Thyroid gland (tissue), 4 donors: ENCODE data around the gene GORASP2. TPM values are rescaled to one million over a fixed set of nuclear protein-coding genes. Genes with fewer than 3 reads are reported as not detected.

Experiments
- DNase-seq, 2 donors: peaks; one replicate each; pipeline ENCODE4 v3.0.0-alpha.2; 2019
- H3K27ac ChIP-seq, 3 donors: fragments of 200-600 bp; sonication (generic); 1 replicate in 2 of 3; 2 replicates in 1 of 3; pipeline ENCODE4 v1.5.1; 2016 to 2019; ENCODE audit warnings: mild to moderate bottlenecking in 1 of 3, moderate library complexity in 1 of 3
- H3K27me3 ChIP-seq: fragments of 200-600 bp; sonication (generic); one replicate; pipeline ENCODE4 v1.5.1; 2019
- H3K36me3 ChIP-seq, 2 donors: fragments of 200-600 bp; sonication (generic); one replicate each; pipeline ENCODE4 v1.5.1; 2016 to 2019
- H3K4me1 ChIP-seq, 2 donors: fragments of 200-600 bp; sonication (generic); one replicate each; pipeline ENCODE4 v1.5.1; 2017 to 2019
- H3K4me3 ChIP-seq, 3 donors: fragments of 200-600 bp; sonication (generic); replicated peaks in 1 of 3; 1 replicate in 2 of 3; 2 replicates in 1 of 3; pipeline ENCODE4 v1.5.1; 2016; ENCODE audit warnings: mild to moderate bottlenecking in 1 of 3
- H3K9me3 ChIP-seq: fragments of 200-600 bp; sonication (generic); one replicate; pipeline ENCODE4 v1.5.1; 2017
- POLR2A ChIP-seq, 2 donors: fragments of 450-650 bp; IDR thresholded peaks; one replicate each; pipeline ENCODE4 v1.6.1; 2017; ENCODE audit warnings: antibody characterized with exemption in 2 of 2, mild to moderate bottlenecking in 2 of 2, moderate library complexity in 1 of 2
- WGBS, 2 donors: methylation state at CpG; one replicate each; pipeline ENCODE4 v1.1.5; 2017; 5-methylcytosine and 5-hydroxymethylcytosine counted together
- intact Hi-C: fragments of 100-400 bp; cut with DNase I; formaldehyde crosslinking; loops from one replicate; pipeline ENCODE4 v1.15.1; 2023
- total RNA-seq, 4 donors: library from RNA; depleted of rRNA; stranded (reverse); fragments of >200 nt; gene quantifications; one replicate each; pipeline ENCODE4 v1.2.3, GENCODE V29; 2016
- TF ChIP-seq, protein P1 (sequence below), 6 experiments: fragments of 200-600 bp in 3 of 6; fragments of 450-650 bp in 3 of 6; sonication (generic) in 3 of 6; IDR thresholded peaks; one replicate each; pipeline ENCODE4 v1.5.1; 2016 to 2019; ENCODE audit warnings: antibody characterized with exemption in 6 of 6, mild to moderate bottlenecking in 2 of 6, inconsistent platforms in 1 of 6, moderate library complexity in 1 of 6

The GORASP2 gene
- total RNA-seq, 4 donors from 2014 or later, result 79.6 to 114 (median 87.1) TPM

DNA sequence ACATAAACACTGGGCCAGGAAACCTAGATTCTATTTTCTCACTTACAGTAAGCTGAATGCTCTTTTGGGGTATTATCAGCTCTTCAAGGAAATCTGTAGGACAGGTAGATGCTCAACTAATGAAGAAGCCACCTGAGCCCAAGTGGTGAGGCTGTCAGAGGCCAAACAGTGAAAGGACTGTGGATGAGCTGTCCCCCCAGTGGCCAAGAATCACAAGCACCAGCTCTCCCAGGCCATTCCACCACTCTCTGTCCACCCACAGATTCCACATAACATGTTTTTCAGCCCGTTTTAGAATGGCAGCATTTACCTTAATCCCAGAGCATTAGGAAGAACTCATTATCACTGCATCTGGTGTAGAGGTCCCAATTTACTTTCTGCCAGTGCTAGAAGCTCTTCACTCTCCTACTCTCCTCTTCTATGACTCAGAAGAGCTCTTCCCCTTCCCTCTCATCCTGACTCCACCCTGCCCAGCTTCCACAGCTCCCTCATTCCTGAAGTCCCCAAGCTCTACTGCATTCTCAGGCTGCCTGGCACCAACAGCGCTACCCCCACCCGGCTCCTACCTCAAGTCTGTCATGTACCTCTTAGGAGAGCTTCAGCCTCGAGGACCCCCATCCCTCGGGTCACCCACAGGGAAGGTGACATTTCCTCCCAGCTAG, 43.8 kb upstream of the GORASP2 start:
- TF ChIP-seq, protein P1, sequence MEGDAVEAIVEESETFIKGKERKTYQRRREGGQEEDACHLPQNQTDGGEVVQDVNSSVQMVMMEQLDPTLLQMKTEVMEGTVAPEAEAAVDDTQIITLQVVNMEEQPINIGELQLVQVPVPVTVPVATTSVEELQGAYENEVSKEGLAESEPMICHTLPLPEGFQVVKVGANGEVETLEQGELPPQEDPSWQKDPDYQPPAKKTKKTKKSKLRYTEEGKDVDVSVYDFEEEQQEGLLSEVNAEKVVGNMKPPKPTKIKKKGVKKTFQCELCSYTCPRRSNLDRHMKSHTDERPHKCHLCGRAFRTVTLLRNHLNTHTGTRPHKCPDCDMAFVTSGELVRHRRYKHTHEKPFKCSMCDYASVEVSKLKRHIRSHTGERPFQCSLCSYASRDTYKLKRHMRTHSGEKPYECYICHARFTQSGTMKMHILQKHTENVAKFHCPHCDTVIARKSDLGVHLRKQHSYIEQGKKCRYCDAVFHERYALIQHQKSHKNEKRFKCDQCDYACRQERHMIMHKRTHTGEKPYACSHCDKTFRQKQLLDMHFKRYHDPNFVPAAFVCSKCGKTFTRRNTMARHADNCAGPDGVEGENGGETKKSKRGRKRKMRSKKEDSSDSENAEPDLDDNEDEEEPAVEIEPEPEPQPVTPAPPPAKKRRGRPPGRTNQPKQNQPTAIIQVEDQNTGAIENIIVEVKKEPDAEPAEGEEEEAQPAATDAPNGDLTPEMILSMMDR (IDR thresholded peaks at IDR 0.05), result no peak
- TF ChIP-seq POLR2A (IDR thresholded peaks at IDR 0.05), result no peak
- Histone ChIP-seq H3K36me3 (no peaks in the 10 kb centered on the region), H3K27ac (no peak overlapping the region), H3K4me3 (no peak overlapping the region), H3K27me3 (no peaks in the 10 kb centered on the region), H3K4me1 (no peaks in the 10 kb centered on the region), H3K9me3 (no peaks in the 10 kb centered on the region)
- WGBS, 2 donors, result 79 to 85% methylated on average over 5 of the region's 5 CpGs
- DNase-seq, result no peak
- intact Hi-C loops, result no loop called here

DNA sequence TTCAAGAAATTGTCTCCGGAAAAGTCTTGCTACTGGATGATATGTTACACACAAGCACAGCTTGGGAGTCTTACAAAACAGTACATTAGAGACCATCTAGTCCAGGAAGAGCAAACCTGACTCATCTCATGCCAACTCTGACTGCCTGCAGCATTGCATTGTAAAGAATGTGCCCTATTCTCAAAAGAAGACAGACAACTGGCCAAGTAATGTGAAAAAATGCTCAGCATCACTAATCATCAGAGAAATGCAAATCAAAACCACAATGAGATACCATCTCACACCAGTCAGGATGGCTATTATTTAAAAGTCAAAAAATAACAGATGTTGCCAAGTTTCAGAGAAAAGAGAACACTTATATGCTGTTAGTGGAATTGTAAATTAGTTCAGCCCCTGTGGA, 42.7 kb upstream of the GORASP2 start:
- no peak for TF ChIP-seq POLR2A (IDR thresholded peaks at IDR 0.05)
- TF ChIP-seq, protein P1 (IDR thresholded peaks at IDR 0.05), result no peak
- no peak overlapping the region for H3K27ac ChIP-seq
- no peaks in the 10 kb centered on the region for H3K27me3 ChIP-seq
- no peaks in the 10 kb centered on the region for H3K9me3 ChIP-seq
- no peaks in the 10 kb centered on the region for H3K4me1 ChIP-seq
- no peak overlapping the region for H3K4me3 ChIP-seq
- intact Hi-C loops, result no loop called here
- no peak for DNase-seq
- WGBS, 2 donors, result 85 to 94% methylated on average over 1 of the region's 1 CpG
- no peaks in the 10 kb centered on the region for H3K36me3 ChIP-seq

DNA sequence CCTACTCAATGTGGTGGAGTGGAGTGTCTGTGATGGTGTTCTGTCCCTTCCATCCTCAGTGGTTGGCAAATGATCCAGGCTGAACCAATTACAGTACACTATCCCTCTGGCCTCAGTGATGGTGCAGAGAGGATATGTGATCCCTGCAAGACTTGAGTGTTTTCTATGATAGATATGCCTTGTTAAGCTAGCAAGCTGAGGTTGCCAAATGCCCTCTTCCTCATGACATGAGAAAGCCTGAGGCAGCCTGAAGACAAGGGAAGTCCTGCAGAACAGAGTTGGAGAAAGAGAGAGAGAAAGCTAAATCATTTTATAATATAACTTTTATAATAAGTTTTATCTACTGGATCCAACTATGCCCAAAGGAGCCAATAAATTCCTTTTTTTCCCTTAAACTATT, 41.6 kb upstream of the GORASP2 start:
- Histone ChIP-seq H3K4me1 (no peaks in the 10 kb centered on the region), H3K9me3 (no peaks in the 10 kb centered on the region), H3K36me3 (no peaks in the 10 kb centered on the region), H3K4me3 (no peak overlapping the region), H3K27ac (no peak overlapping the region), H3K27me3 (no peaks in the 10 kb centered on the region)
- no peak for DNase-seq
- TF ChIP-seq POLR2A (IDR thresholded peaks at IDR 0.05), result no peak
- TF ChIP-seq, protein P1 (IDR thresholded peaks at IDR 0.05), result no peak
- intact Hi-C loops, result no loop called here

DNA sequence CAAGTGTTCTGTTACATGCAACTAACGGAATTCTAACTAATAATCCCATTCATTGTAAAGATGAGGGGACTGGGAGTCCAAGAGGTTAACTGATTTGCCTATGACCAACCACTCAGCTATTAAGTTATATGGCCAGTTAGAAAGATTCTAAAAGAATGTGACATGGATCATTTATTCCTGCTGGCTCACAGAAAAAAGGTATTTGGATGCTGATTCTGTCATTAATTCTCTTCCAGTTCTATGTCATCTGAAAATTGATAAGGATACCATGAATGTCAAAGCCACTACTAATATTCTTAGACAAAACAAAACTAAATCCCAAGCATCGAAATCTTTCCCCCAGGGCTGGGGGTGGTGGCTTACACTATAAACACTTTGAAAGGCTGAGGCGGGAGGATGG, 41.2 kb upstream of the GORASP2 start:
- intact Hi-C loops, result no loop called here
- no peaks in the 10 kb centered on the region for H3K4me1 ChIP-seq

DNA sequence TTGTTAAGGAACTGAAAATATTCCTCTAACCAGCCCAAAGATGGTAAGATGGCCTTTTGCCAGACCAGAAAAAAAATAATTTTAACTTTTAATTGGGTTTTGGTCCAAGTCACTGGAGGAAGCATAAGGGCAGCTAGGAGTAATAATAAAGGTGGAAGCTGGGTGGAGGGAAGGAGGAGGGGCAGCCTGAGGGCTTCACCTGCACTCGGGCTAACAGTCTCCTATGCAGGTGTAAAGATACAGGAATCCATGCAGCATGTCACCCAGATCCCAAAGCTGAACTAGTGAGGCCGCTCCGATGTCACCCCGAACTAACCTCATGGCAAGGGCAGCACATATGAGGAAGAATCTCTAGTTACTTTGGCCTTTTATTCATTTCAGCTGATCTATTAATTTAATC, 37.2 kb upstream of the GORASP2 start:
- intact Hi-C loops, result no loop called here
- no peak for DNase-seq
- no peak overlapping the region for H3K4me3 ChIP-seq
- 88 to 92% methylated on average over 4 of the region's 4 CpGs for WGBS, 2 donors
- no peak for TF ChIP-seq POLR2A (IDR thresholded peaks at IDR 0.05)
- TF ChIP-seq, protein P1 (IDR thresholded peaks at IDR 0.05), result no peak
- H3K27ac ChIP-seq, result no peak overlapping the region
- peaks cover 0 to 9% of the 10 kb centered on the region in 2 donors for H3K4me1 ChIP-seq
- no peaks in the 10 kb centered on the region for H3K36me3 ChIP-seq
- H3K27me3 ChIP-seq, result no peaks in the 10 kb centered on the region
- no peaks in the 10 kb centered on the region for H3K9me3 ChIP-seq

More for the DNA sequence above, 41.2 kb upstream of the GORASP2 start:
- no peaks in the 10 kb centered on the region for H3K36me3 ChIP-seq
- H3K27me3 ChIP-seq, result no peaks in the 10 kb centered on the region
- DNase-seq, result no peak
- TF ChIP-seq, protein P1 (IDR thresholded peaks at IDR 0.05), result no peak
- TF ChIP-seq POLR2A (IDR thresholded peaks at IDR 0.05), result no peak
- no peaks in the 10 kb centered on the region for H3K9me3 ChIP-seq
- H3K4me3 ChIP-seq, result no peak overlapping the region
- no peak overlapping the region for H3K27ac ChIP-seq
- WGBS, 2 donors, result 62 to 76% methylated on average over 3 of the region's 3 CpGs
